ENCODE data around the gene PTPN6. TPM values are rescaled to one million over a fixed set of nuclear protein-coding genes. Genes with fewer than 3 reads are reported as not detected.

The PTPN6 gene
- total and polyA plus RNA-seq, 2 of the 8 experiments (the other 6 are each of a cell fraction or from before 2014, with no cell fraction given): 16.3 to 28.4 TPM

DNA sequence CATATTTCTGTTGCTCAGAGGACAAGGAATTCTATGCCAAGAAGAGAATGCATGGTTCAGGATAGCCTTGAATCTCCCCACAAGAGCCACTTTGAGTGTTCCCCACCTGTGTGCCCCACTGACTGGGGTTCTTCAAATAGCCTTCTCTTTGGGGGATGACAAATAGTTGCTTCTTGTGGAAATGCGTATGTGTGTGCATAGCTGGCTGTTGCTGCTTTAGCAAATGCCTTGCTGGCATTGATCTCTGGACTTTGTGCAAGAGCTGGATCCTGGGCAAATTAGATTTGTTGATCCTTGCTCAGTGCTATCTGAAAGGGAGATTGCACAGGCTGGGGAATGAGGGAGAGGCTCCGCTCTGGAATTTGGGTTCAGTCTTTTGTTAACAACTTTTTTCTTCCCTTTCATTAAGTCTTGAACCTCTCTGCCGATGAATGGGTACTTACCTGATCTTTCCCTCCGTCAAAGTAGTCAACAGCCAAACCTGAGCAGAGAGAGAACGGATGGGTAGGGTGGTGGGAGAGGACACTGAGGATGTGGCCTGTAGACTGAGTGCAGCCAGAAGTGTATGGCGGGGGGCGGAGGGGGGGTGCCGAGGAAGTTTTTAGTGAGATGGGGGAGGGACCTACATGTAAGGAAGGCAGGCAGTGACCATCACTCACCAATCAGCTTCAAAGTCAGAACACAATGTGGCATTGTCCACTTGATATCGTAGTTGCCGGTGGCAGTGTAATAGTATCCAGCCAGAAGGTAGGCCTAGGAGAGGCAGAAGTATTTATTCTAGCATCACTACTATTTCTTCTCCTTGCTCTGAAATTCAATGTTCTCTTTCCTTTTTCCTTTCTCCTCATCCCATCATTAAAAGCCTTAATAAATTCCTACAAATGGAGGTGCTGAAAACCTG is 30.2 kb downstream of the PTPN6 start:
- Histone ChIP-seq H2AK5ac (ENCODE audit: low read depth, low read length) (no peak overlapping the region), H3K27me3 (replicated peaks in 1 of 4; ENCODE audit: control insufficient read depth in 3 of 4, extremely low read depth in 1 of 4, insufficient read depth in 3 of 4, low read length in 3 of 4) (no peaks in the 10 kb centered on the region), H2BK15ac (ENCODE audit: low read length) (no peak overlapping the region), H3K79me2 (ENCODE audit: control insufficient read depth in 1 of 2, insufficient read depth in 2 of 2, low read length in 2 of 2) (no peaks in the 10 kb centered on the region), H3K9me3 (ENCODE audit: insufficient read depth in 2 of 2, low read depth in 1 of 2, low read length in 1 of 2) (no peaks in the 10 kb centered on the region), H2BK12ac (ENCODE audit: low read depth, low read length) (no peak overlapping the region), H3K4ac (replicated peaks; ENCODE audit: insufficient read length, low read depth, low read length) (no peak overlapping the region), H3K4me3 (ENCODE audit: extremely low read depth in 1 of 4, insufficient read depth in 2 of 4, low read depth in 3 of 4, low read length in 4 of 4) (no peak overlapping the region), H4K5ac (ENCODE audit: insufficient read length, low read depth, low read length) (no peak overlapping the region), H3K27ac (ENCODE audit: low read depth, low read length) (no peak overlapping the region), H2BK120ac (replicated peaks; ENCODE audit: low read depth, low read length) (no peak overlapping the region), H4K91ac (replicated peaks; ENCODE audit: insufficient read length, low read length) (no peak overlapping the region), H3K9ac (replicated peaks in 1 of 4; ENCODE audit: extremely low read depth in 1 of 4, low read depth in 3 of 4, low read length in 3 of 4) (no peak overlapping the region), H3K23me2 (ENCODE audit: low read depth, low read length) (no peaks in the 10 kb centered on the region), H4K8ac (ENCODE audit: extremely low read depth, insufficient read depth, low read length) (no peak overlapping the region), H3K4me1 (replicated peaks in 1 of 4; ENCODE audit: control insufficient read depth in 3 of 4, insufficient read depth in 4 of 4, low read length in 3 of 4) (peaks cover 0 to 6% (median under 1%) of the 10 kb centered on the region in 4 experiments; a peak in 2 of 7 replicates), H2AFZ (ENCODE audit: low read length) (no peak overlapping the region), H3K14ac (ENCODE audit: insufficient read length) (no peak overlapping the region), H4K20me1 (replicated peaks in 1 of 2; ENCODE audit: control insufficient read depth in 1 of 2, insufficient read depth in 2 of 2, low read length in 2 of 2) (peaks cover 5 to 9% of the 10 kb centered on the region in 2 experiments), H3K23ac (ENCODE audit: insufficient read length) (no peak overlapping the region), H3K18ac (ENCODE audit: extremely low read depth, low read length) (no peak overlapping the region), H2BK5ac (ENCODE audit: low read depth, low read length) (no peak overlapping the region), H3K36me3 (ENCODE audit: control insufficient read depth in 2 of 4, insufficient read depth in 4 of 4, low read length in 3 of 4) (peaks cover 12 to 67% (median 30%) of the 10 kb centered on the region in 4 experiments; a peak in 7 of 8 replicates), H3K56ac (replicated peaks; ENCODE audit: insufficient read length, low read depth, low read length) (no peak overlapping the region), H3K79me1 (ENCODE audit: low read depth, low read length) (0 out of 2 replicates have a peak, but pooled peaks cover 2% of the 10 kb centered on the region), H2BK20ac (ENCODE audit: low read length) (no peak overlapping the region), H3K4me2 (ENCODE audit: insufficient read depth in 1 of 2, low read depth in 2 of 2, low read length in 2 of 2) (no peak overlapping the region)
- POLR2A ChIA-PET (ENCODE audit: partially characterized antibody): interaction anchor here (0.7 to 30.5 kb wide), 10 partner anchors 8 to 126 kb away, joined by 3 to 1596 read pairs (median 4); partner anchors contain the start of genes ATN1, C12orf57, LPCAT3 and PTPN6
- no peak for FAIRE-seq
- 88% methylated on average over 10 of the region's 10 CpGs; no CpG with 5 or more reads in 1 of the 2 experiments for WGBS, 2 experiments (ENCODE audit: extremely low coverage in 1 of 2, insufficient coverage in 1 of 2, insufficient read length in 1 of 2, insufficient replicate concordance in 2 of 2, low coverage in 1 of 2, low lambda C conversion rate in 2 of 2, missing lambda C conversion rate in 1 of 2)
- CTCF ChIA-PET (ENCODE audit: partially characterized antibody): interaction anchor here (0.6 to 2.2 kb wide), 4 partner anchors 17 to 128 kb away, joined by 3 to 7 read pairs (median 4); partner anchors contain the start of gene C1RL
- no peak for TF ChIP-seq SIX5 (IDR thresholded peaks at IDR 0.05; ENCODE audit: low read depth, low read length)
- TF ChIP-seq TEAD4 (IDR thresholded peaks at IDR 0.05; ENCODE audit: low read depth, low read length): no peak
- TF ChIP-seq, protein P1, sequence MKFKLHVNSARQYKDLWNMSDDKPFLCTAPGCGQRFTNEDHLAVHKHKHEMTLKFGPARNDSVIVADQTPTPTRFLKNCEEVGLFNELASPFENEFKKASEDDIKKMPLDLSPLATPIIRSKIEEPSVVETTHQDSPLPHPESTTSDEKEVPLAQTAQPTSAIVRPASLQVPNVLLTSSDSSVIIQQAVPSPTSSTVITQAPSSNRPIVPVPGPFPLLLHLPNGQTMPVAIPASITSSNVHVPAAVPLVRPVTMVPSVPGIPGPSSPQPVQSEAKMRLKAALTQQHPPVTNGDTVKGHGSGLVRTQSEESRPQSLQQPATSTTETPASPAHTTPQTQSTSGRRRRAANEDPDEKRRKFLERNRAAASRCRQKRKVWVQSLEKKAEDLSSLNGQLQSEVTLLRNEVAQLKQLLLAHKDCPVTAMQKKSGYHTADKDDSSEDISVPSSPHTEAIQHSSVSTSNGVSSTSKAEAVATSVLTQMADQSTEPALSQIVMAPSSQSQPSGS (IDR thresholded peaks at IDR 0.05; ENCODE audit: low read length): no peak
- no peak for TF ChIP-seq SIRT6 (IDR thresholded peaks at IDR 0.05; ENCODE audit: low read length)
- no peak for TF ChIP-seq MAFK (IDR thresholded peaks at IDR 0.05; ENCODE audit: low read depth, low read length)
- no peak for TF ChIP-seq POU5F1 (IDR thresholded peaks at IDR 0.05; ENCODE audit: low read depth, low read length)
- TF ChIP-seq BACH1 (IDR thresholded peaks at IDR 0.05; ENCODE audit: low read length): no peak
- no peak for TF ChIP-seq CHD2 (IDR thresholded peaks at IDR 0.05; ENCODE audit: low read length)
- no peak for TF ChIP-seq TAF7 (optimal IDR thresholded peaks at IDR 0.05; ENCODE audit: borderline replicate concordance, low read depth, low read length)
- no peak for DNase-seq (ENCODE audit: low read depth in 1 of 2, low spot score in 2 of 2)
